ENCODE measurements around the gene GINS1.

GRCh38 chr20:25459111-25459830 lies 51.8 kb downstream of the GINS1 start:
- no peak for TF ChIP-seq CTCF (IDR thresholded peaks at IDR 0.05)
- TF ChIP-seq POLR2A (IDR thresholded peaks at IDR 0.05) = no peak
